ENCODE data around the gene CASZ1.

DNA sequence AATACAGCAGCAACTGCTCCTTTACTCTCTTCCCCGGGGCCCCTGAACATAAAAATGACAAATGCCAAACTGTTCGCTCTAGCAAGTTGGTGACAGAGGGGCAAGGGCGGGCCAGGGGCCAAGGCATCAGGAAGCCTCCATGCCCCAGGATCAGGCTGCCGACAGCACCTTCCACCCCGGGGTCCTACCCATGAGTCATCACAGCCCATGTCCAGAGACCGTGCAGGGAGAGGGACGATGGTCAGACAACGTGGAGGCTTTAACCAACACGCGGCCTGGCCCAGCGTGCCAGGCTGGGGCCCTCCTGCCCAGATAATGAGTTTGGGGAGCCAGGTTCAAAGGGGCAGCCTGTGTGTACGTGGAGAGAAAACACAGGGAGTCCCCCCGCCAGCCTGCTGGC is 90.5 kb downstream of the CASZ1 start:
- TF ChIP-seq, protein P1, sequence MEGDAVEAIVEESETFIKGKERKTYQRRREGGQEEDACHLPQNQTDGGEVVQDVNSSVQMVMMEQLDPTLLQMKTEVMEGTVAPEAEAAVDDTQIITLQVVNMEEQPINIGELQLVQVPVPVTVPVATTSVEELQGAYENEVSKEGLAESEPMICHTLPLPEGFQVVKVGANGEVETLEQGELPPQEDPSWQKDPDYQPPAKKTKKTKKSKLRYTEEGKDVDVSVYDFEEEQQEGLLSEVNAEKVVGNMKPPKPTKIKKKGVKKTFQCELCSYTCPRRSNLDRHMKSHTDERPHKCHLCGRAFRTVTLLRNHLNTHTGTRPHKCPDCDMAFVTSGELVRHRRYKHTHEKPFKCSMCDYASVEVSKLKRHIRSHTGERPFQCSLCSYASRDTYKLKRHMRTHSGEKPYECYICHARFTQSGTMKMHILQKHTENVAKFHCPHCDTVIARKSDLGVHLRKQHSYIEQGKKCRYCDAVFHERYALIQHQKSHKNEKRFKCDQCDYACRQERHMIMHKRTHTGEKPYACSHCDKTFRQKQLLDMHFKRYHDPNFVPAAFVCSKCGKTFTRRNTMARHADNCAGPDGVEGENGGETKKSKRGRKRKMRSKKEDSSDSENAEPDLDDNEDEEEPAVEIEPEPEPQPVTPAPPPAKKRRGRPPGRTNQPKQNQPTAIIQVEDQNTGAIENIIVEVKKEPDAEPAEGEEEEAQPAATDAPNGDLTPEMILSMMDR (IDR thresholded peaks at IDR 0.05) = no peak
- no peak for TF ChIP-seq POLR2A (IDR thresholded peaks at IDR 0.05)
- no peak for TF ChIP-seq EP300 (IDR thresholded peaks at IDR 0.05)
